GM20431 (cell line): ENCODE results near the gene SPCS1.
"Not testable (repeated sequence)": the region's sequence is repeated elsewhere in the genome, so short reads cannot be mapped to it uniquely, and the experiment has no call there.

Experiments
- in situ Hi-C: fragments of 300-500 bp; cut with MseI, MboI; formaldehyde crosslinking; loops from one replicate; pipeline ENCODE4 v1.15.0; 2020; ENCODE audit warnings: low sequenced_read_pairs; ENCODE audit not compliant: unreplicated experiment

Gene SPCS1

DNA sequence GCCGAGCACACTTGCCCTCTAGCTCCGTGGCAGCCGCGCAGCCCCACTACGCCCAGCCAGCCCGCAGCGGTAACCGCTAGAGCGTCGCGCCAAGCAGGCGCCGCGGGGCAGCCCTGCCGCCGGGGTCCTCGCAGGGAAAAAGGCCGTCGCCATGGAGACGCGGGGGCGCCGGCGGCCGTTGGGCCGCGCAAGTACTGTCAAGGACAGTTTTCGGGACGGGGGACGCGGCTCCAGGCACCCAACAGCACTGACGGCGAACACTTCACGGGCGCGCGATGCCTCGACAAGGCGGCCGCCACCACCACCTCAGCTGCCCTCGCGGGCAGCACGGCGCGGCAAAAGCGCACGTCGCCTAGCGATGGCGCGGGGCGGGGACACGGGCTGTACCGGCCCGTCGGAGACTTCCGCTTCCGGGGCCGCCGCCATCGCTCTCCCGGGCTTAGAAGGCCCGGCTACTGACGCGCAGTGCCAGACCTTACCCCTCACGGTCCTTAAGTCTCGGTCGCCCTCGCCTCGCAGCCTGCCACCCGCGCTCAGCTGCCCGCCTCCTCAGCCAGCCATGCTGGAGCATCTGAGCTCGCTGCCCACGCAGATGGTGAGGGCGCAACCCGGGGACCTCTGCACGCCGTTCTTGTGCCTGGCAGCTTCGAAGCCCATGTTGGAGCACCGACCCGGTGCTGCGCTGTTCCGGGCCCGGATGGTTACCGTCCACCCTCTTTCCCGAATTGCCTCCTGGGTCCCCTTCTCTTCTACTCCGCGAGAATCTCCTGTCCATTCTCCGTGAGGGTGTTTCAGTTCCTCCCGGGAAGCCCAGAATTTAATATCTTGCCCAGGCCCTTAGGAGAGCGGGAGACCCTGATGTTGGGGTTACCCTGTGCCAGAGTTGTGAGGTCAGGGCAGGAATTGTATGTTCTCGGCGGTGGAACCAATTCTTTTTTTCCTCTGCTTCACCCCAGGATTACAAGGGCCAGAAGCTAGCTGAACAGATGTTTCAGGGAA is at the start of gene SPCS1, which contains the start of gene GLT8D1:
SPCS1 (plus strand) TSS at position 419 of the 999 bp plus-strand sequence; CDS start at position 560, 141 bp downstream.
GLT8D1 (minus strand) TSS at position 104 of the 999 bp plus-strand sequence. CDS start 5,331 bp downstream, outside the sequence.
- in situ Hi-C loops = no loop called here

DNA sequence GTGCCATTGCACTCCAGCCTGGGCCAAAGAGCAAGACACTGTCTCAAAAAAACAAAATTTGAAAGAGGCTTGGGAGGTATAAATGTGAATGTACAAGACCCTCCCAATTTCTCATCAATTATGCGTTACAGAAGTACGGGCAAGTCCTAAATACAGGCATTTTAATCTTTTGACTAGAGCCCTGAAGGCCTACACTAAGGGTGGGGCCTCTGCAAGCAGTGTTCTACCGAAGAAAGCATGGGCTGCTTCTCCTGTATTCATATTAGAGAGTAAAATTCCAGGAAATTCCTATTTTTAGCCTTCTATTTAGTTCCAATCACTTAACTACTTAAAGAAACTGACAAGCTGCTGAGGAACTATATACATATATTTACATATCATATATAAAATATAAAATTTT is 45.9 kb upstream of the SPCS1 start:
- in situ Hi-C loops = no loop called here

DNA sequence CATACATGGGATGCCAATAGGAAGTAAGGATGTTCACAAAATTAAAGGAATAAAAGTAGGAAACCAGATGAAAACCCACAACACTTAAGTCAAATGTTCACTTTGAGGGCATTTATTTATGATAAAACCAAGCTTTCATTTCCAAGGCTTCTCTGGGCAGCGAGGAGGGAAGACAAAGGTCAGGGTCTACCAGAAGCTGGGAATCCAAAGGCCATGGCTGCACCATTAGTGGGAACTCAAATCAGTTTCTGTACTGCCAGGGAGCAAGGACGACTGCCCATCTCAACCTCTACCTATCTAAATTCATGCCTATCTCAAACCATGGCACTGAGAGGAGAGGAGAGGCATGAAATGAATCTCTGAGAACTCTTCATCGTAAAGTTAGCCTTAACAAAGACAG is 42.8 kb upstream of the SPCS1 start:
- in situ Hi-C loops = no loop called here

DNA sequence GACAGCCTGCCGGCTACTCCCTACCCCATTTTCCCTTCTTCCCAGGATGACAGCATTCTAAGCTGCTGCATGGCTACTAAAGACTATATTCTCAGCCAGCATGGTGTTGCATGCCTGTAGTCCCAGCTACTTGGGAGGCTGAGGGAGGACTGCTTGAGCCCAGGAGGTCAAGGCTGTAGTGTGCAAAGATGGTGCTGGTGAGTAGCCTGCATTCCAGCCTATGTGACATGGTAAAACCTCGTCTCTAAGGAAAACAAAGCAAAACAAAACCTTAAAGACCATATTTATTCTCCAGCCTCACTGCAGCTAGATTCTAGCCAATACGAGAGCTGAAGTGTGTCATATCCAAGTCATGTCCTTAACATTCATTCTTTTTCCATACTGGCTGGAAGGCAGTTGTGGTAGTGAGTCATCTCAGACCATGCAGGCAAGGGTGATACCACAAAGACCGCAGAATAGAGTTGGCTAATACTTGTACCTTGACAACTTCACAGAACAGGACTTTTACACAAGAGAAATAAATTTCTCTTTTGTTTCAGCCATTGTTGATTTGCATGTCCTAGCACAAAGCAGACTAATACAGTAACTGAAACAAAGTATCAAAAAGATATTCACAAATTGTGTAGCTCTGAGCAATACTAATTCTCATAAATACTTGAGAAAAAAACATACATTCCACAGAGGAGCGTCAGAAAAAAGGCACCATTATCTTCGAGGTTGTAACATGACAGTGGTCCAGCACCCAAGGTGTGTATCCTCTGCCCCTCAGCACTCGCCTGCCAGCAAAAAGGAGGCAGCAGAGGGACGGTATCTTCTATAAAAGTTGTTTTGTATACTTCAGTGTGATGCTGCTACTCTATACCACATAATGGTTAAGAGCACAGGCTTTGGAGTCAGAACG is 35.0 kb upstream of the SPCS1 start:
- in situ Hi-C loops = no loop called here

DNA sequence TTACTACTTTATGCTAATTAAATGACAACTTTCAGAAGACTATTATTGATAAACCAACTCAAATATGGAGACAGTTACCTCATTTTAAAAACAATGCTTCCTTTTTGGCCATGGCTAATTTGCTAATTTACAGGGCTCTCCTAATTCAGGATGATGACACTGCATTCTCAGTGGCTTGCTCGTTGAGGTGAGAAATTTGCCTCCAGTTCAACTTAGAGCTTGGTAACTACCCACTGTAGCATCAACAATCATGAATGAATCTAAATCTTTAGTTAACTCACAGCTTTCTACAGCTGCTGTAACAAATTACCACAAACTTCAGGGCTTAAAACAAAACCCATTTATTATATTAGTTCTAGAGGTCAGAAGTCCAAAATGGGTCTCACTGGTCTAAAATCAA is 34.2 kb upstream of the SPCS1 start:
- in situ Hi-C loops = no loop called here

DNA sequence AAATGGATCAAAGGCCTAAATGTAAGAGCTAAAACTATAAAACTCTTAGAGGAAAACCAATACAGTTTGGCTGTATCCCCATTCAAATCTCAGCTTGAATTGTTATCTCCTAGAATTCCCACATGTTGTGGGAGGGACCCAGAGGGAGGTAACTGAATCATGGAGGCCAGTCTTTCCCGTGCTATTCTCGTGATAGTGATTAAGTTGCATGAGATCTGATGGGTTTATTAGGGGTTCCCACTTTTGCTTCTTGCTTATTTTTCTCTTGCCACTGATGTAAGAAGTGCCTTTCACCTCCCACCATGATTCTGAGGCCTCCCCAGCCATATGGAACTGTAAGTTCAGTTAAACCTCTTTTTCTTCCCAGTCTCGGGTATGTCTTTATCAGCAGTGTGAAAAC is 29.7 kb upstream of the SPCS1 start:
- in situ Hi-C loops = not testable (repeated sequence)

DNA sequence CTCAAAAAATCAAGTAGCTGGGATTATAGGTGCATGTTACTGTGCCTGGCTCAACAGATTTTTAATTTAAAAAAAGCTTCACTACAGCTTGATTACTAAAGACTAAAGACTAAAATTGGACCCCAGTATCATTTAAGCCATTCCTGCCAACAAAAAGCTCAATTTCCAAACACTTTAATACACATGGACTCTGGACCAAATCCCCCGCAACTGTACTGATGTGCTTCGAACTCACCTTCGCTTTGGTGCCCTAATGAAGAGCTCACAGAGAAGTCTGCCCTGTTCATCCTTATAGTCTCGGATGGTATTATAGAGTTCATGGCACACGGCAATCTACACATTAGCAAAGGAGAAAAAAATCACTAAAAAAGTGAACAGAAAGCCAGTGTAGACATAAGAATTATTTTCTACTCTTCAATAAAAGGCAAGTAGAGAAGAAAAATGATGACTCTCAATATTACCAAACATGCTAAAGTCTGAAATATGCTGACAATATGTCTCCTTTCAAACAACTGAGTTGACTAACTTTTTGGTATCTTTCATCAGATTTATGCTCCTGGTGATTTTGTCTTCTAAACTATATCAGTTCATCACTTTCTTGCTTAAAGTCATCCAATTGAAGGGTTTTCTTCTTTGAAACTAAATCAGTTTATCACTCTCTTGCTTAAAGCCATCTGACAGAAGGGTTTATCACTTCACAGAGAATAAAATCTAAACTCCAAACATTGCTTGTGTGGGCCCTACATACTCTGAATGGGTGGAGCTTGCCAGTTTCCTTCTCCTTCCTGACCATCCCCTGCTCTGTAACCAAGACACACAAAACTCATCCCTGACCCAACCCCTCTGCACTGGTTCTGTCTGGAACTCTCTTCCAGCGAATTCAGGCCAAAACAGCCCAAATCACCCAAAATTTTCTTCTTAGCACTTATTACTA is 27.4 kb upstream of the SPCS1 start:
- in situ Hi-C loops = no loop called here

DNA sequence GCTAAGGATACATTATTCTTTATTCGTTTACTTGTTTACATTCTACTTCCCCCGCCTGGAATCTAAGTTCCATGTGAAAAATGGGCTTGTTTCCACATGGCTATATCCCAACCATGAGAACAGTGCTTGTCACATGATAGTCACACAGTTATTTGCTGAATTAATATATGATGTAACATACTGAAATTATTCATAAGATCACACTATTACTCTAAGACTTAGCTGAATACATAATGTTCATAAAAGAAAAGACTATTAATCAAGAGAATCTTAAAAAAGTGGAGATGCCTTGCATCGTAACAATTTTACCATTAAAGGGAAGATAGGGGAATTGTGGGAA is 26.7 kb upstream of the SPCS1 start:
- in situ Hi-C loops = no loop called here

DNA sequence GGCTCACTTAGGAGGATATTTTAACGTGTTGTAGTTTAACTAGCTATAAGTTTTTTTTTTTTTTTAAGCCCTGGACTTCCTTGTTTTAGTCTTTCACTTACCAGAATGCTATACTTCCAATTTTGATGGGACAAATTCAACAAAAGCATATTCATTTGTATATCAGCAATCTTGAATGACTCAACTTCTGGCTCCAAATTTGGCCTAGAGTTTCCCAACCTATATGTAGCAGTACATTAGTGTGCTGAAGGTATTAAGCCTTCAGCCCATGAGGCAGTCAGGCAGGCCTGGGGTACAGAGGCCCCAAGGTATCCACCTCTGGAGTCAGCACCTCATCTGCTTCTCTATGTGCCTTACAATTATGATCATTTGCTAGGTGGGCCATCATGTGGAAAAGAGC is 26.1 kb upstream of the SPCS1 start:
- in situ Hi-C loops = no loop called here

DNA sequence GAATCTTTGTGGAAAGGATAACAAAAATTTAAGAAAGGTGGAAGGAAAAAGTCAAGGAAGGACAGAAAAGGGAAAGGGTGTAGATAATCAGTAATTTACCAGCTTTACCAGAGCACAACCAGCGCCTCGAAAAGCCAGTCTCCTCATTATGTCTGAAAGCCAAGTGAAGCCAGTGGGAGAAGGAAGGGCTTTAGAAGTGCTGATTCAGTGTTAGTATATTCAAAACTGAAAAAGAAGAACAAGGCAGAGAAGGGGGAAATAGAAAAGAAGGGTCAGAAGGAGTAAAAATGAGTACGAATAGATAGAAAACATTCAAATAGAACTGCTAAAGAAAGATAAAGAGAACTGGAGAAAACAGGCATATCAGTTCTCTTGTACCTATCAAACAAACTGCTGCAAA is 24.3 kb upstream of the SPCS1 start:
- in situ Hi-C loops = no loop called here

DNA sequence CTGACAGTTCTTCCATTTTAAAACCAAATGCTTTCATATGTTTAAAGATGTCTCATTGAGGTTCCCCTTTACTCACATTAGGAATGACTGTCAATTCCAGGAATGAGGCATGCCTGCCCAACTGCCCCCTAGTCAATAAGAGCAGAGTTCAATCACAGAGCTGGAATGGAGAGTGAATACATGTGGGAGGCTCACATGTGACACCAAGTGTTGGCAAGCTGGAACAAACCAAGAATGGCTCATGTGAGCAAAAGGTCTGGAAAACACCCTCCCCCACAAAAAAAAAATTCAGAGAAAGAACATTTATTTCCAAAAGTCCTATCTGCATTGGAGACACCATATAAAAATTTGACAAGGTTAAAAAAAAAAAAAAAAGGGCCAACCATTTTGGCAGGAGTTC is 23.9 kb upstream of the SPCS1 start:
- in situ Hi-C loops = no loop called here

DNA sequence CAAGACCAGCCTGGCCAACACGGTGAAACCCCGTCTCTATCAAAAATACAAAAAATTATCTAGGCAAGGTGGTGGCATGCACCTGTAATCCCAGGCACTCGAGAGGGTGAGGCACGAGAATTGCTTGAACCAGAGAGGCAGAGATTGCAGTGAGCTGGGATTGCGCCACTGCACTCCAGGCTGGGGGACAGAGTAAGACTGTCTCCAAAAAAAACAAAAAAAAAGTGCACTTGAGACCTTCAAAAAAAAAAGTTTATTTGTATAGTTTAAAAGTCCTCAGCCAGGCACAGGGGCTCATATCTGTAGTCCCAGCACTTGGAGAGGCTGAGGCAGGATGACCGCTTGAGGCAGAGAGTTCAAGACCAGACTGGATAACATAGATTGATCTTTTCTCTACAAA is 22.3 kb upstream of the SPCS1 start:
- in situ Hi-C loops = no loop called here

DNA sequence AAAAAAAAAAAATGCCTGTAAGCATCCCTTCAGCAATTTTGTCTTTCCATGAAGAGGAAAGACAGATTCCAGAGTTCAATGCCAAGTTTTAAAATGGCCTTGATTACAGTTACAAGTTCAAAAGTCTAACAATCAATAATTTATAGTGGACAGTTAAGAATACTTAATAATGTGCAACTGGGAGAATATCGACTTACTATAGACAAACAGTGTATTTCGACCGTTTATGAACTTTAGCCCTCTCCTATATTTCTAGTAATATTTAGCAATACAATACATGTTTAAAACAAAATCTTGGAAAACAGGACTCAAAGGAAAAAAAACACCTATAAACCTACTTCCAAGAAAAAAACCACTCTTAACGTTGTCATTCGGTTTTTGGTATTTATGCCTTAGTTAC is 21.7 kb upstream of the SPCS1 start:
- in situ Hi-C loops = no loop called here

DNA sequence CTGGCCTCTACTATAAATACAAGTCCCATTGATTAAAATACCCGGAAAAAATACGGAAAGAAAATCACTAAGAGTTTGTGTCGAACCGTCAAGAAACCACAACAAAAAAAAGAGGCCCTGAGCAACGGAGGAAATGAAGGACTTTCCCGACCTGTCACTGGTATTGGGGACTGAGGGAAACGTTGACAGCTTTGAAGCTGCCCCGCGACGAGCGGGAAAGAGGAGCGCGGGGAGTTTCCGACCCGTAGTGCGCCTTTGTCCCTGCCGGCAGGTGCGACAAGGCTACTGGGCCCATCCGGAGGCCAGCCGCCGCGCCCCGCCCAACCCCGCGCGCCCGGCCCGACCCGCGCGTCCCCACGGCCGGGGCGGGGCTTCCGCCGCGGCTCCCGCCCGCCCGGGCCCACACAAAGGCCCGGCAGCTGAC is 20.6 kb upstream of the SPCS1 start:
- in situ Hi-C loops = no loop called here

DNA sequence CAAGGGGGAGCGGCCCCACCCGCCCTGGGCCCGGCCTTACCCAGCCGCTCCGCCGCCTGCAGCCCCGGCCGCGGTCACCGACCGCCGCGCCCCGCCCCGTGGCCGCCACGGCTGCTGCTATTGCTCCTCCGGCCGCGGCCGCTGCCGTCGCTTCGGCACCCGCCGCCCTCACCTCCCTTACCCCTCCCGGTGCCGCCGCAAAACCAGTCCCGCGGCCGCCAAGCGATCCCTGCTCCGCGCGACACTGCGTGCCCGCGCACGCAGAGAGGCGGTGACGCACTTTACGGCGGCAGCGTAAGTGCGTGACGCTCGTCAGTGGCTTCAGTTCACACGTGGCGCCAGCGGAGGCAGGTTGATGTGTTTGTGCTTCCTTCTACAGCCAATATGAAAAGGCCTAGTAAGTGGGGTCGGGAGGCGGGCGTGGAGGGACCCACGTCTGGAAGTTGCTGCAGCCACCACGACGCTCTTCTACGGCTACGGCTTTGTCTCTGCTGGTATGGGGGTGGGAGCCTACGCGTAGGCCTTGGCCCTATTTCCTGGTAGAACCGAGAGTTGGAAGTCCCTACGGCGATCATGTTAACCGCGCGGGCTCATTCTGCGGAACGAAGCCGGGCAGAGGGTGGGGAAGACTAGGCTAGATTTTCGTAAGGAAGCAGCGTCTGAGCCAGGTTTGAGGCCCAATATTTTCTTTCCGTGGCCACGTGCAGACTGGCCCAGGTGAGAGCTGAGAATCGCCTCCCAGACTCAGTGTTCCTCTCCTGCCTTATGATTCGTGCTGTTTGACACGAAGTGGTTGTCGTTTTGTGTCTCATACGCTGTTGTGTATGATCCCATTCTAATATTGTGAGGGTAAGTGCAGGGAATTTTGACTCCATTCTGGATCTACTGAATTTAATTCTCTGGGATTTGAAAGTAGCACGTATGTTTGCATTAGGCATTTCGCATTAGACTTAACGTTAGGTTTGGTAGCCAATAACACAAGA is 19.9 kb upstream of the SPCS1 start, which contains the start of the genes GNL3 and PBRM1:
GNL3 (plus strand) TSS at position 324 of the 983 bp plus-strand sequence; CDS start at position 385, 61 bp downstream.
PBRM1 (minus strand) TSS at position 205 of the 983 bp plus-strand sequence.
- in situ Hi-C loops = no loop called here

DNA sequence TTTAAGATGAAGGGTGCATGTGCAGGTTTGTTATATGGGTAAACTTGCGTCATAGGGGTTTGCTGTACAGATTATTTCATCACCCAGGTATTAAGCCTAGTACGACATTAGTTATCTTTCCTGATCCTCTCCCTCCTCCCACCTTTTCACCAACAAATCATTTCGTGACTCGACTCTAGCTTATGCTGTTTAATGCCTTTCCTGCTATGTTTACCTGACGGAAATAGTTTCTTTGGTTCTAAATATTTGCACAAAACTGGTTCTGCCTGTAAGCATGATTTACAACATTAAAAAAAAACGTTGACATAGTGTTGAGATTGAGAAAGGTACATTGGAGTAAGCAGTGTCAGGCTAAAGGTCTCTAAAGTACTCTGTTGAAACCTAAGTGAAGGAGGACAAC is 17.6 kb upstream of the SPCS1 start:
- in situ Hi-C loops = no loop called here

DNA sequence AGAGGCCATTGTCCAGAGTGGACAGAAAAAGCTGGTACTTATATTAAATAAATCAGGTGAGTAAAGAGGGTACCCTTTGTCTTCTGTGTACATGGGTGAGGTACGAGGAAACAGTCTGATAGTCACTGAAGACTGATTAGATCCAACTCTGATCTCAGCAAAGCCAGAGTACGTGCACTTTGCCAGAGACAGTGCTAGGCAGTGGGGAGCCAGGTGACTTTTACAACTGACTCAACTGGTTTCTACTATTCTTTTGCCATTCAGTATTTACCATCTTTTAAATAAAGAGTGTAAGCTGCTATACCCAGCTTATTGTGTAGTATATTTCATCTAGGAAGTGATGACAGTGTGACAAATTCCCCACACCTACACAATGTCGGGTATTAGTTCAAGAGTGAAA is 16.8 kb upstream of the SPCS1 start:
- in situ Hi-C loops = no loop called here

DNA sequence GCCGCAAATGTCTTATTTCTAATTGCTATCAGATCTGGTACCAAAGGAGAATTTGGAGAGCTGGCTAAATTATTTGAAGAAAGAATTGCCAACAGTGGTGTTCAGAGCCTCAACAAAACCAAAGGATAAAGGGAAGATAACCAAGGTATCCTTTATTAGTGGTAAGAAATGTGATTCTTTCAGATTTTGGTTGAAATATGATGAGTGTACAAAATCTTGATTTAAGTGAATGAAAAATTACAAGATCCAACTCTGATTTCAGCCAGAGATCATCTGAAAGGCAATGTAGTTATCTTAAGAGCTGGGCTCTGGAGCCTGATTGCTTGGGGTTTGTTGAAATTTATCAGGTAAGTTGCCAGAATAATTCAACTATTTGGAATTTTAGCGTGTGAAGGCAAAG is 15.3 kb upstream of the SPCS1 start:
- in situ Hi-C loops = no loop called here
